SK-N-SH (cell line): ENCODE measurements around the gene THSD4. TPM values are rescaled to one million over a fixed set of nuclear protein-coding genes. Genes with fewer than 3 reads are reported as not detected.

Experiments
- CTCF ChIA-PET: fragments of 300-600, 350-600 bp; formaldehyde crosslinking; extraction: SDS; loops from one replicate; lab custom pipeline; 2021; lab: Yijun Ruan, JAX
- POLR2A ChIA-PET: fragments of 350-600 bp; sonication (Branson Sonifier 250); formaldehyde crosslinking; extraction: SDS; loops from one replicate; lab custom pipeline; 2020; ENCODE audit warnings: antibody characterized with exemption, inconsistent platforms; lab: Yijun Ruan, JAX
- DNase-seq: peaks from one replicate; pipeline ENCODE4 v3.0.0; 2012
- H2AFZ ChIP-seq: fragments of 200-600 bp; sonication (generic); 2 replicates; pipeline ENCODE4 v1.8.1; 2016; ENCODE audit warnings: antibody characterized with exemption, mild to moderate bottlenecking, low read depth
- H3F3A ChIP-seq: fragments of 200-600 bp; sonication (generic); replicated peaks from 2 replicates; pipeline ENCODE3; 2016; ENCODE audit warnings: antibody characterized with exemption, mild to moderate bottlenecking; ENCODE audit not compliant: insufficient read depth
- H3K27ac ChIP-seq, 2 experiments: fragments of 200-500 bp in 1 of 2; fragments of 200-600 bp in 1 of 2; sonication (Bioruptor generic) in 1 of 2; sonication (generic), shearing (Covaris generic) in 1 of 2; 2 replicates each; pipeline versions ENCODE4 v1.5.1 to v1.6.1; 2014 to 2016; ENCODE audit warnings: low read depth in 2 of 2, inconsistent platforms in 1 of 2, low read length in 1 of 2, mild to moderate bottlenecking in 1 of 2, mixed read lengths in 1 of 2
- H3K27me3 ChIP-seq: fragments of 200-600 bp; sonication (generic), shearing (Covaris generic); 2 replicates; pipeline ENCODE4 v1.6.1; 2016; ENCODE audit warnings: mixed run types; ENCODE audit not compliant: insufficient read depth
- H3K36me3 ChIP-seq, 2 experiments: fragments of 200-500 bp in 1 of 2; fragments of 200-600 bp in 1 of 2; sonication (Bioruptor generic) in 1 of 2; sonication (generic) in 1 of 2; replicated peaks in 1 of 2; 2 replicates each; pipeline versions ENCODE3 to v1.5.1; 2014 to 2016; ENCODE audit warnings: low read length in 1 of 2, mild to moderate bottlenecking in 1 of 2; ENCODE audit not compliant: insufficient read depth in 2 of 2, control insufficient read depth in 1 of 2
- H3K4me1 ChIP-seq, 2 experiments: fragments of 200-500 bp in 1 of 2; fragments of 200-600 bp in 1 of 2; sonication (Bioruptor generic) in 1 of 2; sonication (generic), shearing (Covaris generic) in 1 of 2; 2 replicates each; pipeline versions ENCODE4 v1.5.1 to v1.6.1; 2014 to 2016; ENCODE audit warnings: low read depth in 1 of 2, low read length in 1 of 2, mixed run types in 1 of 2; ENCODE audit not compliant: insufficient read depth in 2 of 2, control insufficient read depth in 1 of 2
- H3K4me2 ChIP-seq: fragments of 200-600 bp; sonication (generic), shearing (Covaris generic); 2 replicates; pipeline ENCODE4 v1.6.1; 2017; ENCODE audit warnings: mixed run types
- H3K4me3 ChIP-seq, 2 experiments: fragments of 200-500 bp in 1 of 2; fragments of 200-600 bp in 1 of 2; sonication (Bioruptor generic) in 1 of 2; sonication (generic), shearing (Covaris generic) in 1 of 2; 2 replicates each; pipeline versions ENCODE4 v1.5.1 to v1.8.1; 2014 to 2016; ENCODE audit warnings: low read depth in 2 of 2, inconsistent platforms in 1 of 2, low read length in 1 of 2, mild to moderate bottlenecking in 1 of 2, mixed read lengths in 1 of 2, moderate library complexity in 1 of 2
- H3K79me2 ChIP-seq: fragments of 200-600 bp; sonication (generic); 2 replicates; pipeline ENCODE4 v1.8.1; 2017; ENCODE audit warnings: mild to moderate bottlenecking; ENCODE audit not compliant: insufficient read depth
- H3K9ac ChIP-seq: fragments of 200-600 bp; sonication (generic); 2 replicates; pipeline ENCODE4 v1.6.1; 2017; ENCODE audit warnings: mixed run types
- H3K9me2 ChIP-seq: fragments of 200-600 bp; sonication (generic); 2 replicates; pipeline ENCODE4 v1.6.1; 2017; ENCODE audit warnings: mixed run types
- H3K9me3 ChIP-seq: fragments of 200-600 bp; sonication (generic); 2 replicates; pipeline ENCODE4 v1.6.1; 2017; ENCODE audit warnings: mixed run types, mild to moderate bottlenecking, moderate library complexity
- H4K20me1 ChIP-seq: fragments of 200-600 bp; sonication (generic); 2 replicates; pipeline ENCODE4 v1.6.1; 2017; ENCODE audit warnings: mild to moderate bottlenecking, mixed run types; ENCODE audit not compliant: insufficient read depth
- EP300 ChIP-seq, 2 experiments: IDR thresholded peaks; 2 replicates each; pipeline versions ENCODE4 v1.4.0 to v1.6.1; 2012; ENCODE audit warnings: borderline replicate concordance in 1 of 2, low read depth in 1 of 2, low read length in 1 of 2
- FOSL2 ChIP-seq: IDR thresholded peaks from 2 replicates; pipeline ENCODE4 v1.4.0; 2012; ENCODE audit warnings: low read depth, mild to moderate bottlenecking, moderate library complexity, borderline replicate concordance
- GATA2 ChIP-seq: sonication (generic); formaldehyde crosslinking; IDR thresholded peaks from 2 replicates; pipeline ENCODE4 v1.5.0; 2020; ENCODE audit warnings: mild to moderate bottlenecking, missing genetic modification reagents
- JUND ChIP-seq: IDR thresholded peaks from 2 replicates; pipeline ENCODE4 v1.4.0; 2012
- MEF2A ChIP-seq: IDR thresholded peaks from 2 replicates; pipeline ENCODE4 v1.4.0; 2012; ENCODE audit warnings: low read depth, borderline replicate concordance
- MXI1 ChIP-seq: IDR thresholded peaks from 2 replicates; pipeline ENCODE4 v1.6.1; 2012; ENCODE audit warnings: mild to moderate bottlenecking, low read depth, low read length, improper control_type of control experiment
- POLR2AphosphoS5 ChIP-seq: IDR thresholded peaks from 2 replicates; pipeline ENCODE4 v1.6.1; 2012; ENCODE audit warnings: low read depth, low read length
- RAD21 ChIP-seq: IDR thresholded peaks from 2 replicates; pipeline ENCODE4 v1.6.1; 2012; ENCODE audit warnings: mild to moderate bottlenecking, low read length
- RCOR1 ChIP-seq: fragments of 150-350 bp; IDR thresholded peaks from 2 replicates; pipeline ENCODE4 v1.6.1; 2017; ENCODE audit warnings: antibody characterized with exemption, low read length
- RFX5 ChIP-seq: IDR thresholded peaks from 2 replicates; pipeline ENCODE4 v1.6.1; 2012; ENCODE audit warnings: mild to moderate bottlenecking, improper control_type of control experiment, low read length
- TCF12 ChIP-seq: IDR thresholded peaks from 2 replicates; pipeline ENCODE4 v1.4.0; 2012
- TEAD4 ChIP-seq: IDR thresholded peaks from 2 replicates; pipeline ENCODE4 v1.4.0; 2012; ENCODE audit warnings: mild to moderate bottlenecking, borderline replicate concordance; ENCODE audit not compliant: insufficient read depth
- WGBS: methylation state at CpG from one replicate; pipeline ENCODE4 v1.1.6; 2017; ENCODE audit warnings: low lambda C conversion rate; 5-methylcytosine and 5-hydroxymethylcytosine counted together
- polyA plus RNA-seq, 3 experiments: library from polyadenylated mRNA; depleted of rRNA; stranded (reverse); fragments of >200 nt; gene quantifications; 2 replicates each; pipeline ENCODE4 v1.2.3, GENCODE V29; 2012
- TF ChIP-seq, protein P1 (sequence below): IDR thresholded peaks from 2 replicates; pipeline ENCODE4 v1.4.0; 2012; ENCODE audit warnings: low read depth, borderline replicate concordance
- TF ChIP-seq, protein P2 (sequence below): IDR thresholded peaks from 2 replicates; pipeline ENCODE4; 2012

Gene THSD4
- polyA plus RNA-seq, 1 of the 3 experiments (the other 2 are of a cell fraction): 79.1 TPM

DNA sequence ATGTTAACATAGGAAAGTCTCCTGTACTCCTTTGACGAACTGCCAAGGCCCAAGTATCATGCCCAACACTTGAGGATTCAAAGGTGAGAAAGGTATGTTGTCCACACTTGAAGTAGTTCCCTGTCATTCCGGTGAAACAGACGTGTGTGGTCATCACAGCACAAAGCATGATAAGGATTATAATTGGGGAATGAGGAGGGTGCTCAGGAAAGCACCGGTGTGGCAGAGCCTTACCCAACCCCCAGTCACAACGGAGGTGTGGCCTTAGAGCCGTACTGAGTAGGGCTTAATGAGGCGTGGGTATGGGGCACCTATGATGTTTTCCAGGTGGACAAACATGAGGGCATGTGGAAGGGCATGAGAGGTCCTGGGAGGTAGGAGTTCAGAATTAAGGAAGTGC is 492.1 kb downstream of the THSD4 start (continued):
- TF ChIP-seq, protein P1, sequence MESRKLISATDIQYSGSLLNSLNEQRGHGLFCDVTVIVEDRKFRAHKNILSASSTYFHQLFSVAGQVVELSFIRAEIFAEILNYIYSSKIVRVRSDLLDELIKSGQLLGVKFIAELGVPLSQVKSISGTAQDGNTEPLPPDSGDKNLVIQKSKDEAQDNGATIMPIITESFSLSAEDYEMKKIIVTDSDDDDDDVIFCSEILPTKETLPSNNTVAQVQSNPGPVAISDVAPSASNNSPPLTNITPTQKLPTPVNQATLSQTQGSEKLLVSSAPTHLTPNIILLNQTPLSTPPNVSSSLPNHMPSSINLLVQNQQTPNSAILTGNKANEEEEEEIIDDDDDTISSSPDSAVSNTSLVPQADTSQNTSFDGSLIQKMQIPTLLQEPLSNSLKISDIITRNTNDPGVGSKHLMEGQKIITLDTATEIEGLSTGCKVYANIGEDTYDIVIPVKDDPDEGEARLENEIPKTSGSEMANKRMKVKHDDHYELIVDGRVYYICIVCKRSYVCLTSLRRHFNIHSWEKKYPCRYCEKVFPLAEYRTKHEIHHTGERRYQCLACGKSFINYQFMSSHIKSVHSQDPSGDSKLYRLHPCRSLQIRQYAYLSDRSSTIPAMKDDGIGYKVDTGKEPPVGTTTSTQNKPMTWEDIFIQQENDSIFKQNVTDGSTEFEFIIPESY: no peak
- TF ChIP-seq MEF2A: no peak
- no peak for TF ChIP-seq RCOR1

DNA sequence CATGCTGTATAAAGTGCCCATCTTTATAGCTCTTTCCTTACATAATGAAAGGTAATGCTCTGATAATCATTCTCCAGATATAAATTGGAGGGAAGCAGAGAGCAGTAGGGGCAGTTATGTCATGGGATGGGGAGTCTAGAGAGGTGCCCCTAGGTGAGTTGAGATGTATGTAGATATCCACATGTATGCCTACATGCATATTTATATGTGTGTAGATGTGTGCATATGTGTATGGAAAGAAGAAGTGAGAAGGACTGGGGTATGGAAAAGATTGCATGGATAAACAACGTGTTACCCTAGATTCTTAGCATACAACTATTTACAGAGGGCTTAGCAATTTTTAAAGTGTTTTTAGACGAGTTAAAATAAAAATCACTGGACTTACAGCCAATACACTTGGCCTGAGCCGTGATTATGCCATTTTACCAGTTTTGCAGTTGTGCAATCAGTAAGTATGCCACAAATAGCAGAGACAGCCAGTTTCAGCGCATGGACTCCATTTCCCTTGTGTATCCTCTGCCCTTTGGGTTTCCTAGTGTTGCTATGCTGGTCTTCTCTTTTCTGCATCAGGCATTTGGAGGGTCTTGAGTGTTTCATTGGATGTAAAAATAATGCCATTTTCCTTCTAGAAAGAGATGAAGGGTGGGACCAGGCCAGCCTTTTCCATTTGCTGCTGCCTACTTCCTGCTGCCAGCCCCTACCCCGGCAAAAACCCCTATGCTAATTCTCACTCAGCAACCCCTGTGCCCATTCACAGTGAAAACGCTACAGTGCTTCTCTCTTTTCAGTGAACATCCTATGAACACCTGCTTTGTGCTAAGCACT is 495.7 kb downstream of the THSD4 start:
- no peaks in the 10 kb centered on the region for H3K9me2 ChIP-seq
- peak overlapping the region in 1 of 2 experiments; percentile 76; a peak in 2 of 4 replicates for H3K27ac ChIP-seq
- H3K4me1 ChIP-seq: peaks cover 5 to 7% of the 10 kb centered on the region in 2 experiments; a peak in 3 of 4 replicates
- no peak overlapping the region for H3K4me3 ChIP-seq
- ChIA-PET POLR2A (no interaction called here), CTCF (no interaction called here)
- WGBS: 96% methylated on average over 6 of the region's 6 CpGs
- H3K36me3 ChIP-seq: no peaks in the 10 kb centered on the region
- H3K4me2 ChIP-seq: no peak overlapping the region
- H3K79me2 ChIP-seq: no peaks in the 10 kb centered on the region
- H3K9me3 ChIP-seq: no peaks in the 10 kb centered on the region
- no peaks in the 10 kb centered on the region for H3K27me3 ChIP-seq
- H2AFZ ChIP-seq: no peak overlapping the region
- H3F3A ChIP-seq: peaks cover 4% of the 10 kb centered on the region
- DNase-seq: no peak
- no peak for TF ChIP-seq RAD21
- no peak for TF ChIP-seq TEAD4
- no peak for TF ChIP-seq POLR2AphosphoS5
- TF ChIP-seq JUND: no peak
- no peak for TF ChIP-seq FOSL2
- TF ChIP-seq MXI1: no peak
- no peak for TF ChIP-seq RFX5
- TF ChIP-seq GATA2 (CRISPR knock-in tag): no peak
- TF ChIP-seq EP300 (IDR thresholded peaks at IDR 0.05; ENCODE audit: borderline replicate concordance in 1 of 2, low read depth in 1 of 2, low read length in 1 of 2): no peak
- TF ChIP-seq, protein P2, sequence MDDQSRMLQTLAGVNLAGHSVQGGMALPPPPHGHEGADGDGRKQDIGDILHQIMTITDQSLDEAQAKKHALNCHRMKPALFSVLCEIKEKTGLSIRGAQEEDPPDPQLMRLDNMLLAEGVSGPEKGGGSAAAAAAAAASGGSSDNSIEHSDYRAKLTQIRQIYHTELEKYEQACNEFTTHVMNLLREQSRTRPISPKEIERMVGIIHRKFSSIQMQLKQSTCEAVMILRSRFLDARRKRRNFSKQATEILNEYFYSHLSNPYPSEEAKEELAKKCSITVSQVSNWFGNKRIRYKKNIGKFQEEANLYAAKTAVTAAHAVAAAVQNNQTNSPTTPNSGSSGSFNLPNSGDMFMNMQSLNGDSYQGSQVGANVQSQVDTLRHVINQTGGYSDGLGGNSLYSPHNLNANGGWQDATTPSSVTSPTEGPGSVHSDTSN: no peak
- TF ChIP-seq TCF12: no peak
- no peaks in the 10 kb centered on the region for H4K20me1 ChIP-seq
- H3K9ac ChIP-seq: no peak overlapping the region
